Ammon's horn (tissue), 1 donor: ENCODE data around the gene DFFB.
A peak's percentile ranks its signal among the peaks of the same experiment; 100 is the strongest.
"Not testable (repeated sequence)": the region's sequence is repeated elsewhere in the genome, so short reads cannot be mapped to it uniquely, and the experiment has no call there.

Experiments
- DNase-seq: peaks from one replicate; pipeline ENCODE4 v3.0.0-alpha.2; 2016; ENCODE audit warnings: low spot score

The DFFB gene, protein sequence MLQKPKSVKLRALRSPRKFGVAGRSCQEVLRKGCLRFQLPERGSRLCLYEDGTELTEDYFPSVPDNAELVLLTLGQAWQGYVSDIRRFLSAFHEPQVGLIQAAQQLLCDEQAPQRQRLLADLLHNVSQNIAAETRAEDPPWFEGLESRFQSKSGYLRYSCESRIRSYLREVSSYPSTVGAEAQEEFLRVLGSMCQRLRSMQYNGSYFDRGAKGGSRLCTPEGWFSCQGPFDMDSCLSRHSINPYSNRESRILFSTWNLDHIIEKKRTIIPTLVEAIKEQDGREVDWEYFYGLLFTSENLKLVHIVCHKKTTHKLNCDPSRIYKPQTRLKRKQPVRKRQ

DNA sequence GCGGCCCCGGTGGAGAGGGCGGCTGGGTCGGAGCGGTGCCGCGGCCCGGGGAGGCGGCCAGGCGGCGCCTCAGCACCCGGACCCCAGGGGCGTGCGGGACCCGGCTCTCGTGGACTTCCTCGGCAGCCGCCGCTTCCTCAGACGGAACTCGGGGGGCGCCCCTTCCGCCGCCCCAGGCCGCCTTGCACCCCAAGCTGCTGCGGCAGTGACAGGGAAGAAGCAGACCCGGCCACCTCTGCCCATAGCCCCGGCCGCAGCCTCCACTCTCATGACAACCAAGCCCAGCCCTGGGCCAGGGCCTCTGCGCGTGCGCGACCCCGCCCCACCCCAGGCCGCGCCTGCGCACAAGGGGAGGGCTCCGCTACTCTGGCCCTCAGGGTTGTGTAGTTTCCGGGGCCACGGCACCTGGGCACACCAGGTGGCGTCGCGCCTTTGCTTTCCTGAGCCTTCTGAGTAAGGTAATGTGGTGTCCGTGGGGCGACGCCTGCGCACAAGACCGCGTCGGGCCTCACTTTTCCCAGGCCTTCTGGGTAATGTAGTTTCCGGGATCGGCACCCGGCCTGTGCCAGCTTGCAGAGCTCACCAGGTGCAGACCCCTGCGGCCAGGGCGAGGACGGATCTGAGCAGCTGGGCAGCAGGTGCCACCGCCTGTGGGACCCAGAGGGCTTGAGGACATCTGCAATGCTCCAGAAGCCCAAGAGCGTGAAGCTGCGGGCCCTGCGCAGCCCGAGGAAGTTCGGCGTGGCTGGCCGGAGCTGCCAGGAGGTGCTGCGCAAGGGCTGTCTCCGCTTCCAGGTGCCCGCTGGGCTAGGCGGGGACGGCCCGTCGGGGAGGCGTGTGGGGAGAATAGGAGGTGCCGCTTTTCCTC lies at the start of gene DFFB, which contains the start of gene CEP104:
TSS of gene DFFB (plus strand) at position 554 of the 868 bp plus-strand sequence. CDS start at position 682, 128 bp downstream.
TSS of gene CEP104 (minus strand) at position 289 of the 868 bp plus-strand sequence. CDS start 4,804 bp downstream, outside the sequence.
- peak; percentile 90 for DNase-seq

DNA sequence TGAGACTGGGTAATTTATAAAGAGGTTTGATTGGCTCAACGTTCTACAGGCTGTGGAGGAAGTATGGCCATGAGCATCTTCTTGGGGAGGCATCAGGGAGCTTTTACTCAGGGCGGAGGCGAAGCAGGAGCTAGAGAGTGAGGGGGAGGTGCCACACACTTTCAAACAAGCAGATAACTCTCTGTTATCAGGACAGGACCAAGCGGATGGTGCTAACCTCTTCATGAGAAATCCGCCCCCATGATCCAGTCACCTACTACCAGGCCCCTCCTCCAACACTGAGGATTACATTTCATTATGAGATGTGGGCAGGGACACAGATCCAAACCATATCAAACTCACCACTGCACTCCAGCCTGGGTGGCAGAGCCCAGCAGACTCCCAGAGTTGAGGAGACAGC lies 49.5 kb upstream of the DFFB start:
- DNase-seq: no peak

DNA sequence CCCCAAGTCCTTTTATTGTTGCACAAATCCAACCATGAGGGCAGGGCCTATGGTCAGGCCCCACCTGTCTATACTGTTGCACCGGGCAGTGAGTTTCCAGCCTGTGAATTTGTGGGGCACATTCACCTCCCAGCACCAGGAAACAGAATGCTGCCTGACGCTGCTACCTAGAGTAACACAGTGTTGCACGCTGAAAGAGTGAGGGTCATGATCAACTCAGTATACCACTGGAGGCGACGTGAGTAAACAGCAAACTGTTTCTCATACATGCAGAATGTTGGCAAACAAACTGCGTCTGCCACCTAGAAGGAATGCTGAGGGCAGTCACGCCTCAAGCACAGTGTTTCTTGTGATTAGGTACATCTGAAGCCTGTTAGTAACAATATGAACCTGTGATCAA lies 47.6 kb upstream of the DFFB start:
- no peak for DNase-seq

DNA sequence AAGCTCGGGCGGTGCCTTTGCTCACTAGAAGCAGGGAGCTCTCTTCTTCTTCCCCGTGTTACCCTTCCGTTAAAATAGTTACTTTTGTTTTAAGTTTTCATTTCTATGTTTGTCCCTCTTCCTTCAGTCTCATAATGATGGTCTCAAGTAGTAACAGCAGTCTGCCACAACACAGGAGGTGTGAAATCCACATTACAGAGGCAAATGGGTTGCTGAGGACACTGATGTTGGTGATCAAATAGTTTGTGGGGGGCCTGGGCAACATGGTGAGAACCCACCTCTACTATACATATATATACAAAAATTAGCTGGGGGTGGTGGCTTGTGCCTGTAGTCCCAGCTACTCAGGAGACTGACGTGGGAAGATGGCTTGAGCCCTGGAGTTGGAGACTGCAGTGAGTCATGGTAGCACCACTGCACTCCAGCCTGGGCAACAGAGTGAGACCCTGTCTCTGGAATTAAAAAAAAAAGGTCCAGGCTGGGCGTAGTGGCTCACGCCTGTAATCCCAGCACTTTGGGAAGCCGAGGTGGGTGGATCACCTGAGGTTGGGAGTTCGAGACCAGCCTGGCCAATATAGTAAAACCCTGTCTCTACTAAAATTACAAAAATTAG lies 47.0 kb upstream of the DFFB start:
- DNase-seq: not testable (repeated sequence)

DNA sequence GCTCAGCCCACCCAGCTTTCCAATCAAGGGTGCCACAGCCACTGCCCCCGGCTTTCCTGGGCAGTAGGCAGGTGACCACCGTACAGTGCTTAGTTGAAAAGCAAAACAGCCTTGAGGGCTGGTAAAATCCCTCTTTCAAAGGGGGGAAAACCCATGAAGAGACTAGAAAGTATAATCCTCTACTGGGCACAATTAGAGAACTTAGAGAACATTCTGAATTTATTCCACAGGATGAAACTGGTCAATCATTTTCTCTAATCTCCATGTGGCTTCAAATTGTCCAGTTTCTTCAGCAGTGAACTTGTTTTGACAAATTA lies 45.7 kb upstream of the DFFB start:
- DNase-seq: no peak

DNA sequence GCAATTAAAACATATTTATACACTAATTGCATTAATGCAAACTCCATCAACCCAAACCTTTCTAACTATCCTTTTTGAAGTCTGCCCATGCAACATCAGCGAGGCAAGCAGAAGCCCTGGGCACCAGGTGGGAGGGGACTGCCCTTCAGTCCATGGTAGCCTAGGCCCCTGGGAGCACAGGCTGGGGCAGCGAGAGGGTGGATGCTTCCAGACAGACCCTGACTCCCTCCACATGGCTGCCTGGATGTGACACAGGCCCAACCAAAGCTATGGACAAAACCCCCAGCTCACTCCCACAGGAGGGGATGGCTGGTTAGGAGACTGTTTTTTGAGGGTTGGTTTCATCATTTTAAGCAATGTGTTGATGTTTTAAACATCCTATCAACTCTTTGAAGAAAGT lies 43.2 kb upstream of the DFFB start:
- no peak for DNase-seq

DNA sequence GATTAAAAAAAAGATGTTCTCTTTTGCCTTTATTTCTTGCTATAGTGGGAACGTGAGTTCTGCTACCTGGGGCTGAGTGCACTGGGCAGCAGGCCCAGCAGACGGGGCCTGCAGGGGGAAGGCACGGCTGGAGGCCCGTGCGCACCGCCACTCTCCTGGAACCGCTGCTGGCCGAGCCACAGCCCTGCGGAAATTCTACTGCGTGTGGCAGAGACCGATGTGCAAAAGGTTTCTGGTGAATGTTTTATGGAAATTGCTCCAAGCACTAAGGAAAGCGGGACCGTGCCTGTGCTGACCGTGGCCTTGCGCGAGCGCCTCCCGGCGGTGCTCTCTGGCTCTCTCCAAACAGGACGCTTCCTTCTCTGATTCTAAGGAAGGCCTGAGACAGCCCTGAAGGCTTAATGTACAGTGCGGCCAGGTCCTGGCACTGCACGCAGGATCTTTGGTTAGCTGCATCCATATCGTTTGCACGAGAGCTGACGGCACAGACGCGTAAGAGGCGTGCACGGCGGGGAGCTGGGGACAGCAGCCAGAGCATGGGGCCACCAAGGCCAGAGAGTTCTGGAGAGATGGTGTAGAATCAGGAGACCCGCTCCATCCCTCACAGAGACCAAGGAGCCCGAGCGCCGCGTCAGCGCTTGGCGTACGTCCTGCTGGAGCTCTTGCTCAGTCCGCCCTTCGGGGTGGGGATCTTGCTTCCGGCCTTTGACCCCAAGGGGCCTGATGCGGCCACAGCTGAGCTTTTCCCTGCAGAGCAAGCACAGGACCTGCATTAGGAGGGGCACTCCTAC lies 42.3 kb upstream of the DFFB start:
- DNase-seq: no peak

DNA sequence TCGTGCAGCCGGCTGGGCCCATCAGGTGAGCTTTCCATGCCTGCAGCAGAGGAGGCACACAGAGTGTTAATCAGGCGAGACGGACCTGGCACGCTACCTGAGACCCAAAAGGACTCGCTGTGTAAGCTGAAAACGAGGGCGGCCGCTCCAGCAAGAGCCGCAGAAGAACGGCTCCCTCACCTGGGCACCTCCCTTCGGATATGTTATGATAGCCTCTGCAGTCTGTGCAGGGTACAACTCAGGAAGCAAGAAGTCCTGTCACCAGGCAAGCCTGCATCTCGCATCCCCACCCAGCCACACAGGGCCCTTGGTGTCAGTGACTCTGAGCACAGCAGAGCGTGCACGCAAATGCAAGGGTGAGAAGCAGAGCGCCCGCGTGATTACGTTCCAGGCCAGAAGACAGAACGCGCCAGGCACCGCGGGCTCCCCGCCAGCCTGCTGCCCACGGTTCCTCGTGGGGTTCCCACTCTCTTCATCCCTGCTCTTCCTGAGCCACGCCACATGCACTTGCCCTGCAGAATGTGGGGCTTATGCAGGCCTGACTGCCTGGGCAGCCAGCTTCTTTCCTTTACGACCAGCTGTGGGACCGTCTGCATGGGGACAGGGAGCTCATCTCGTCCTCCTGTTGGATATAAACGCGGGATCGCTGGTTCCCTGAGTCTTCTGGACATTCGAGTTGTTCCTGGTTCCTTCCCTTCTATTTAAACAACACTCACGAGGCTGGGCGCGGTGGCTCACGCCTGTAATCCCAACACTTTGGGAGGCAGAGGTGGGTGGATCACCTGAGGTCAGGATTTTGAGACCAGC lies 40.7 kb upstream of the DFFB start:
- no peak for DNase-seq

DNA sequence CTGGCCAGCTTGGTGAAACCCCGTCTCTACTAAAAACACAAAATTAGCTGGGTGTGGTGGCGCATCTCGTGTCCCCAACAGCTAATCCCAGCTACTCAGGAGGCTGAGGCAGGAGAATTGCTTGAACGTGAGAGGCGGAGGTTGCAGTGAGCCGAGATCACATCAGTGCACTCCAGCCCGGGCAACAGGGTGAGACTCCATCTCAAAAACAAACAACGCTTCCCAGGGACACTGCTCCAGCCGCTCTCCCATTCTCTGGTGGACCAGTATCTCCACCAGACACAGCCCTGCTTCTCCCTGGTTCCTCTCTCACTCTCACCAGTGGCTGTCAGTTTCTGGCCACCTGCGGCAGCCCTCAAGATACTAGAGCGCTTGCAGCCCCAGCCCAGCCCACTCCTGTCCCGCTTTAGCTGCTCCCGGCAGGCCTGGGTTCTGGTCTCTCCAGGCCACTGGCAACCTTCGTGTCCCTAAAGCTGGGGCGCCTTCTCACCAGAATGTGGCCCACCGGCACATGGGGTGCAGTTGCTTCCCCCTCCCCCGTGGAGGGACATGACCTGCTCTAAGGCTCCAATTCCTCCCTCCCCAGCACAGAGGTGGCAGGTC lies 40.0 kb upstream of the DFFB start:
- DNase-seq: no peak

DNA sequence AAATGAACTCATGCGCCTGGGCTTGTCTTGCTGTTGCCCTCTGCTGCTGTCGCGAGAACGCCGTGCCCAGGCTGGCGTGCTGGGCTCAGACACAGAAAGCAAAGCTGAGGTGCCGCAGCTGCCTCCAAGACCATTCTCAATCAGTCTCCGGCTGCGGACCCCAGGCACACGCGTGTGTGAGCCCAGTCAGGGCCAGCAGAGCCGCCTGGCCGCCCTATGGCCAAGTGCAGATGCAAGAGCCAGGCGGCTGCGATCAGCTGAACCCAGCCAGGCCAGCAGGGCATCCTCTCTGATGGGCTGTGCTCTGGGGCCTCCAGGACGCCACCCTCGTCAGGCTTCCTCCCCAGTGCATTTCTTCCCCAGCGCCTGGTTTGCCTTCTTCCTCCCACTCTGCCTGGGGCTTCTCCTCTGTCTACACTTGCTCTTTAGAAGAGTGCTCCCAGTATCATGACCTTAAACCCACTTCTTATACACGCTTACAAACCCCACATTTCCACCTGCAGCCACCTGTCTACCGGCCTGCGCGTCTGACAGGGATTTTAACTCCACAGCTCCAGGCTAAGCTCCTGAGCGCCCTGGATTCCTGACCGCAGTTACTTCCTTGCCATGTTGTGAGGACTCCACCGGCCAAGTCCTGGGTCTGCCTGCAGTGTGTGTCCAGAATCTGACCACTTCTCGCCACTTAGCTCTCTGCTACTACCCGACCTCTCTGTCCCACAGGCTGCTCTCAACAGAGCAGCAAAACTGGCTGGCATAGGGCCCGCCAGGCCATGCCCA lies 39.3 kb upstream of the DFFB start:
- no peak for DNase-seq

DNA sequence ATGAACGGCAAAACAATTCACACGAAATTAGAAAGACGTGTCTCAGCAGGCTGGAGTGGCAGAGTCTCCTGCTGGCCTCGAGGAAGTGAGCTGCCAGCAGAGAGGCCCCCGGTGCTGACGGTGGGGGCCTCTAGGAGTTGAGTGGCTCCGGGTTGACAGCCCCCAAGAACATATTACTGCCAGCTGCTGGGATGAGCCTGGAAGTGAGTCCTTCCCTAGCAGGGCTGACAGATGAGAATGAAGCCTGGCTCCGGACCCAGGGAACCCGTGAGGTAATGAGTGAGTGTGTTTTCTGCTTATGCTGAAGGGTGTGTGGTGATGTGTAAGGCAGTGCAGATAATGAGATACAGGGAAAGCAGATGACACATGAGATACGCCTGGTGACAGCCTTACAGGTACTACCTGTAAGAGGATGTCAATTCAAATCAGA lies 37.5 kb upstream of the DFFB start:
- no peak for DNase-seq

DNA sequence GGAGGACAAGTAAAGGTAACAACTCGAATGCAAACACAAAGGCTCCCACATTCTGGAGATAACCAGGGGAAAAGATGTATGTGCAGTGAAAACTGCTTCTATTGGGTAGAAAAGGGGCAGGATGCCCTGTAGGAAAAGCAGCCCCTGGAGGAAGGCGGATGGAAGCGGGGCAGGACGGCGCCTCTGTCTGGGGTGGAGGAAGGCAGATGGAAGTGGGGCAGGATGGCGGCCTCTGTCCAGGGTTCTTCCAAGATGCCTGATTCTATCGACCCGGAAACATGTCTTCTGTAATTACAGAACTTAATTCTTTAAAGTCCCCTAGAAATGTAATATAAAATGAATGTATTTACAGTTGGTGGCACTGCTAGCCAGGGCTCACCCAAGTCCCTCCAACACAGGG lies 37.0 kb upstream of the DFFB start:
- DNase-seq: no peak

DNA sequence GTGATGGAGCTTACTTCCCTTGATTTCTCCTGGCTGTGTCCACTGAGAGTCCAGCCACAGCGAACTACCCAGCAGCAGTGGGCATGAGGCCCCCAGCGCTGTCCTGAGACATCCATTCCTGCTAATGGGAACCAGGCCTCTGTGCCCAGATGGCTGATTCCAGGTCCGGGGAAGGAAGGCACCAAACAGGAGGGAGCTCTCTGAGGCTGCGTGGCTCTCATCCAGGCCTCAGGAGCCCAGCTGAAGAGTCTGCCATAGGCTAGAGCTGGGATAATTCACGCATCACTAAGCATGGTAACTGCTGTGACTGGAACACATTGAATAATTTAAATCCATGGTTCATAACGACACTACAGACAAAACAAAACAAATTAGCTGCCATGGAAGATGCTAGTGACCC lies 36.3 kb upstream of the DFFB start:
- no peak for DNase-seq

DNA sequence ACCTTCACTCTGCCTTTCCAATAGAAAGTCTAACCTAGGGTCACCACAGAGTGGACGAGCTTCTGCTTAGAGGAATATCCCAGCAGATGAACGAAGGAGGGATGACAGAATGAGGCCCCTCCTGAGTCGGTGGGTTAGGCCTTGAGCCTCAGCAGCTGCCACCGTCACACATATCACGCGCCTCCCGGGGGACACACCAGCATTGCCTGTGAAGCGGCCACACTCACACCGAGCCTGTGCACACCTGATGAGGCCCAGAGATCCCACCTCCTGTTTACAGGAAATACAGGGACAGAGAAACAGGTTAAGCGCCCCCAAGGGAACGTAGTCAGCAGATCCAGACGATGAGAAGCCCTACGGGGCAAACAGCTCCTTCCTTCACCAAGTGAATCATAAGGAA lies 35.8 kb upstream of the DFFB start:
- DNase-seq: no peak

DNA sequence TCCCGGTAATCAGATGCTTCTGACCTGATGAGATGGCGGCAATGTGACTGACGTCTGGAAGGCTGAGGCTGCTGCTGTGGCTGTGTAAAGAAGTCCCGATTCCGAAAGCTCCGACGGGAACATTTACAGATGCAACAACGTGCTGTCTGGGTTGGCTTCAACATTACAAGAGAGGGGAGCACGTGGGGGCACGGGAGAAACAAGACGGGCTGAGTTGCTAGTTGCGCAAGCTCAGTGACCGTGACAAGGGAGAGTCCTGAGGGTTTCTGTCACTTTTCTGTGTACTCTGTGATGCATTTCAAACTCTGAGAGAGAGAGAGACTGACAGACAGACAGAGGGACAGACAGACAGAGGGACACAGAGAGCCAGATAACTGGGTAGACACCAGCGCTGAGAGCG lies 35.4 kb upstream of the DFFB start:
- no peak for DNase-seq

DNA sequence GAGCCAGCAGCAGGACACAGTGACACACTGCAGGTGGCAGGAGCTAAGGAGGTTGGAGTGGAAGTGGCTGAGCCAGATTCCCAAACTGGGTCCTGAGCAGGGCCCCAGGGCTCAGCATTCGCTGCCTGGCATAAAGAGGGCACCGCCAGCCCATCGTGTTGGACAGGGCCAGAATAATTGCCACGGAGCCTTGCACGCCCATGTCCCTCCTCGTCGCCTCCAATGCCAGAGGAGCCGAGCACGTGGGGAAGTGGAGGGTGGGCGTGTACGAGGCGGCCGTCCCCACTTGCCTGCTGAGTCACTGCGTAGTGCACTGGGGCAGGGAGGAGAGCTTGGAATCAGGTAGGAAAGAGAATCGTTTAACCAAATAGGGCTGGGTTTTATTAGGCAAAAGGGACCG lies 34.9 kb upstream of the DFFB start:
- DNase-seq: no peak

DNA sequence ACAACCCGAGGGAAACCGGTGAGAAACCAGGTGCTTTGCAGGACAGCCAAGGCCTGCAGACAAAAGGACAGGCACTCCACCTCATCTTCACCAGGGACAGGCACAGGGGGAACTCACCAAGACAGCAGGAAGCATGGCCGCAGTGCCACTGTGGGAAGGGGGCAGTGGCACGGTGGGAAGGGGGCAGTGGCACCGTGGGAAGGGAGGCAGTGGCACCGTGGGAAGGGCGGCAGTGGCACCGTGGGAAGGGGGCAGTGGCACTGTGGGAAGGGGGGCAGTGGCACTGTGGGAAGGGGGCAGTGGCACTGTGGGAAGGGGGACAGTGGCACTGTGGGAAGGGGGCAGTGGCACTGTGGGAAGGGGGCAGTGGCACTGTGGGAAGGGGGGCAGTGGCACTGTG lies 32.6 kb upstream of the DFFB start:
- DNase-seq: no peak

DNA sequence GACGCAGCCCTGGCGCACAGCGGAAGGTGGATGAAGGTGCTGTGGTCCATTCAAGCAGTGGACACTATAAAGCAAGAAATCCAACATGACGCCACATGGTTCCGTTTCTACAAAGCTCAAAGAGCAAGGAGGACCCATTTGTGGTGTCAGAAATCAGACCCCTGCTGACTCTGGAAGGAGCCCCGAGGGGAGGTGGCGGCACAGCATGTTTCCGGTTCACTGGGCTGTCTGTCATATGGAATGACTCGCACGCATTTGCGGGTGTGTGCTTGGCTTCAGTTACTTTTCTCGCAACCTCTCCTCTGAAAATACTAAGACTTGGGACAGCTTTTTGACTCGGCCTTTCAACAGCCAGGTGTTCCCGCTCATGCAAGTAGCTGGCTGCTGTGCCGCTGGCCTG lies 31.9 kb upstream of the DFFB start:
- no peak for DNase-seq

DNA sequence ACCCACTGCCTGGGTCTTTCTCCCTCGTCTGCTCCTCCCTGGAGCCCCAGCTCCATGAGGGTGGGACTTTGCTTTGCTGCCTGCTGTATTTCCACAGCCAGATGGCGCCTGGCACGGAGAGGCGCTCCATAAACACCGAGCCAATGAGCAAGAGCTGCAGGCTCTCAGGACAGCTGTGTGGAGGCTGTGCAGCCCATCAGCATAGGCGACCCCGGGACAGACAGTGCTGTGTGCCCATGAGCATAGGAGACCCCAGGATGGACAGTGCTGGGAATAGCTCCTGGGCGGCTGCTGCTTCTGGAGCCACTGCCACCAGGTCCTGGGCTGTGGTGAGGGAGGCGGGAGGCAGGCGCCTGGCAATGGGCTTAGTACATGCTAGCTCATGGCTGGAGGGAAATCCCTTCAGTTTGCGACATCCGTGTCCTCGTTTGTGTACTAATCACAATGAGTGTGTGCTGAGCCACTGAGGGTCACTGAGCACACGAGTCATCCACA lies 29.4 kb upstream of the DFFB start:
- DNase-seq: peak; percentile 79

DNA sequence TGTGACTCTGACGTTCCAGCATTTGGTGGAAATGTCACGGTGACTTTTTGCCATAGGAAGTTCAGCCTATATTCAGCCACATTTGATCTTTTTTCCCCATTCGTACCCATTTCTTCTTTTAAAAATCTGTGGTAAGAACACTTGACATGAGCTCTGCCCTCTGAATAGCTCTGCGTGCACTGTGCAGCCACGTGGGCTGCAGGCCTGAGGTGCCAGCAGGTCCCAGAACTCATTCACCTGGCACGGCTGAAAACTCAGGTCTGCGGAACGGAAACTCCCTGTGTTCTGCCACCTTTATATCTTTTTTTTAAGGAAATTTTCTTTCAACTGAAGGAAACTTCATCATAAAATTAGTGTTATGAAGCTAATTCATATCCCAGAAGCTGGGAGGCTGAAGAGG lies 28.9 kb upstream of the DFFB start:
- no peak for DNase-seq
